AG04449 (cell line): Measurements from ENCODE around the gene ANKRD34A.
"Not testable (repeated sequence)": the region's sequence is repeated elsewhere in the genome, so short reads cannot be mapped to it uniquely, and the experiment has no call there.

Experiments
- CTCF ChIA-PET: fragments of 350-600 bp; formaldehyde crosslinking; extraction: SDS; loops from one replicate; lab custom pipeline; 2021; ENCODE audit warnings: antibody characterized with exemption; lab: Yijun Ruan, JAX
- POLR2A ChIA-PET: fragments of 400-600, 350-600 bp; formaldehyde crosslinking; extraction: SDS; loops from one replicate; lab custom pipeline; 2020; ENCODE audit warnings: antibody characterized with exemption, inconsistent platforms; lab: Yijun Ruan, JAX
- DNase-seq: peaks from one replicate; pipeline ENCODE4 v3.0.0-alpha.2; 2010; ENCODE audit warnings: low read depth, low spot score
- H3K4me3 ChIP-seq: 2 replicates; pipeline ENCODE4 v1.5.1; 2011; ENCODE audit warnings: low read depth, mild to moderate bottlenecking, control low read depth, low read length
- CTCF ChIP-seq: IDR thresholded peaks from one replicate; pipeline ENCODE4 v1.5.1; 2011; ENCODE audit warnings: mild to moderate bottlenecking, moderate library complexity, low read length, control low read depth, inconsistent platforms; ENCODE audit not compliant: insufficient read depth; ENCODE audit errors: missing control alignments

The ANKRD34A gene

GRCh38 chr1:145944532-145944931 lies 19.8 kb downstream of the ANKRD34A start:
- ChIA-PET POLR2A (interaction anchor here (1.0 kb wide), 1 partner anchor 17 kb away, joined by 3 read pairs; the partner anchor contains the start of gene RBM8A), CTCF (interaction anchor here (0.8 to 1.3 kb wide), 3 partner anchors 10 to 15 kb away, joined by 3 to 5 read pairs (median 3); no protein-coding TSS in a partner anchor)
- no peak overlapping the region for H3K4me3 ChIP-seq
- DNase-seq: no peak
- no peak for TF ChIP-seq CTCF

- ChIA-PET CTCF (interaction anchor here (0.7 to 1.4 kb wide), 5 partner anchors 12 to 51 kb away, joined by 3 to 5 read pairs (median 4); no protein-coding TSS in a partner anchor), POLR2A (interaction anchor here (1.2 kb wide), 2 partner anchors 13 to 15 kb away, joined by 3 to 4 read pairs; partner anchors contain the start of gene RBM8A)
- TF ChIP-seq CTCF: no peak
- no peak overlapping the region for H3K4me3 ChIP-seq
- no peak for DNase-seq
These were observed 21.5 kb downstream of the ANKRD34A start for GRCh38 chr1:145942871-145943270.

GRCh38 chr1:145942405-145942804 lies 22.0 kb downstream of the ANKRD34A start:
- CTCF ChIA-PET: interaction anchor here (0.7 to 1.4 kb wide), 5 partner anchors 12 to 51 kb away, joined by 3 to 5 read pairs (median 4); no protein-coding TSS in a partner anchor
- POLR2A ChIA-PET: interaction anchor here (1.2 kb wide), 2 partner anchors 13 to 15 kb away, joined by 3 to 4 read pairs; partner anchors contain the start of gene RBM8A
- H3K4me3 ChIP-seq: no peak overlapping the region
- no peak for TF ChIP-seq CTCF
- no peak for DNase-seq

DNA sequence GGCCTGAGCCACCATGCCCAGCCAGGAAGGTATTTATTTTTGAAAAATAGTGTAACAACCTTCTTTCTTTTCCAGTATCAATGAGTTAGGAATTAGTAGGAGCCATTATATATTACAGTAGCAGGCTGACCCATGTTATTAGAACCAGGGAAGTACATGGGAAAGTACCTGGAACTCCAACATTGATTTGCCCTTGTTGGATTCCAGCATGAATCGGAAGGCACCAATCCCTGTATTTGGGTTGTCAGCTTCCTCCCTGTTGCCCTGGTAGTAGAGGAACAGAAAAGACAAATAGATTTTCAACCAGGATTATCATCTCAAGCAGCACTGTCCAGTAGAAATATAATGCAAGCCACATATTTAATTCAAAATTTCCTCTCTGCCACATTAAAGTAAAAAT lies 26.9 kb downstream of the ANKRD34A start:
- no peak for TF ChIP-seq CTCF
- POLR2A ChIA-PET: no interaction called here

GRCh38 chr1:145936247-145936646 lies 28.1 kb downstream of the ANKRD34A start:
- TF ChIP-seq CTCF: no peak
- POLR2A ChIA-PET: interaction anchor here (0.7 to 1.3 kb wide), 2 partner anchors 19 to 22 kb away, joined by 4 read pairs; partner anchors contain the start of gene LIX1L
- CTCF ChIA-PET: interaction anchor here (0.9 to 1.9 kb wide), 3 partner anchors 9 to 45 kb away, joined by 4 to 6 read pairs (median 4); partner anchors contain the start of genes ITGA10 and RBM8A
- no peak for DNase-seq
- H3K4me3 ChIP-seq: no peak overlapping the region

More for the DNA sequence above, 26.9 kb downstream of the ANKRD34A start:
- no peak overlapping the region for H3K4me3 ChIP-seq
- no peak for DNase-seq
- CTCF ChIA-PET: interaction anchor here (0.8 to 1.9 kb wide), 2 partner anchors 10 to 24 kb away, joined by 3 to 6 read pairs; partner anchors contain the start of gene RBM8A

DNA sequence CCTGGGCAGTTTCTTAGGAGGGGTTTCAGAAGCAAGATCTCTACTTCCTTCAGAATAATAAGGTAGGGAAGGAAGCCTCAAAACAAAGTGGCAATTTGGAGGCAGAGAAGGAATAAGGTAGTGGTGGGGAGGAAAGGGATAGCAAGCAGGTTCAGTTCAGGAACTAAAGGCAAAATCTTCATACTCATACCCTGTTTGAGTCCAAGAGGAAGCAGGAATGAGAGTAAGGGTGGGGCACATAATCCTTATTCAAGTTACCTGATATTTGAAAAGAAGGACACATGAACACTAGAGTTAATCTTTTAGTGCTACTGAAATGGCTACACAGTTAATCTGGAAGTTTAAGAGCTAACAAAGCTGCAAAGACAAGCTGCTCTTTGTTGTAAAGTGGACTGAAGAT lies 28.7 kb downstream of the ANKRD34A start:
- DNase-seq: no peak
- H3K4me3 ChIP-seq: no peak overlapping the region
- TF ChIP-seq CTCF: no peak
- ChIA-PET CTCF (interaction anchor here (0.9 to 1.9 kb wide), 3 partner anchors 8 to 44 kb away, joined by 4 to 6 read pairs (median 4); partner anchors contain the start of genes ITGA10 and RBM8A), POLR2A (interaction anchor here (0.7 to 1.3 kb wide), 2 partner anchors 19 to 22 kb away, joined by 4 read pairs; partner anchors contain the start of gene LIX1L)

DNA sequence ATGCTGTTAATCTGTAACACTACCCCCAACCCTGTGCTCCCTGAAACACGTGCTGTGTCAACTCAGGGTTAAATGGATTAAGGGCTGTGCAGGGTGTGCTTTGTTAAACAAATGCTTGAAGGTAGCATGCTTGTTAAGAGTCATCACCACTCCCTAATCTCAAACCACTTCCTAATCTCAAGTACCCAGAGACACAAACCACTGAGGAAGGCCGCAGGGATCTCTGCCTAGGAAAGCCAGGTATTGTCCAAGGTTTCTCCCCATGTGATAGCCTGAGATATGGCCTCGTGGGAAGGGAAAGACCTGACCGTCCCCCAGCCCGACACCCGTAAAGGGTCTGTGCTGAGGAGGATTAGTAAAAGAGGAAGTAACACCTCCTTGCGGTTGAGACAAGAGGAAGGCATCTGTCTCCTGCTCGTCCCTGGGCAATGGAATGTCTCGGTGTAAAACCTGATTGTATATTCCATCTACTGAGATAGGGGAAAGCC lies 31.8 kb downstream of the ANKRD34A start:
- CTCF ChIA-PET: interaction anchor here (1.1 to 2.2 kb wide), 2 partner anchors 13 to 23 kb away, joined by 4 to 5 read pairs; partner anchors contain the start of genes ITGA10 and PEX11B
- DNase-seq, H3K4me3 ChIP-seq, POLR2A ChIA-PET: not testable (repeated sequence)
